Measurements from ENCODE around the gene RAB19. TPM values are rescaled to one million over a fixed set of nuclear protein-coding genes. Genes with fewer than 3 reads are reported as not detected.

RAB19 gene
- 10 to 100 TPM in 1 of 2 experiments, 1 to 10 TPM in 1; 7.5 to 10.4 TPM for total RNA-seq
- 2.0 TPM for polyA plus RNA-seq

GRCh38 chr7:140403878-140404564 is at the start of gene RAB19:
RAB19 (plus strand) TSS chr7:140404058; CDS start chr7:140407647, 3,589 bp downstream.
- CTCF ChIA-PET: no interaction called here
- H3K36me3 Mint-ChIP-seq: peaks cover 0 to 21% (median 6%) of the 10 kb centered on the region in 3 donors
- H3K27me3 ChIP-seq (ENCODE audit: insufficient read depth, low read length, poor library complexity, severe bottlenecking): no peaks in the 10 kb centered on the region
- H3K4me3 ChIP-seq (ENCODE audit: low read length): peak within 1 kb of the TSS; percentile 85
- DNase-seq: peak; percentile 26 to 72 (median 43)
- peaks cover 10% of the 10 kb centered on the region for H3K4me1 ChIP-seq (ENCODE audit: insufficient read depth, low read length)
- no peaks in the 10 kb centered on the region for H3K9me3 Mint-ChIP-seq
- peak within 1 kb of the TSS; percentile 64 for H3K27ac ChIP-seq (ENCODE audit: low read depth, low read length)
- H3K9me3 ChIP-seq (ENCODE audit: low read length): no peaks in the 10 kb centered on the region
- H3K4me3 Mint-ChIP-seq: peak within 1 kb of the TSS; percentile 93 to 98 (median 97)
- peak within 1 kb of the TSS; percentile 87 to 100 (median 96) for H3K27ac Mint-ChIP-seq
- no peaks in the 10 kb centered on the region for H3K27me3 Mint-ChIP-seq
- H3K36me3 ChIP-seq (ENCODE audit: insufficient read depth, low read length): no peaks in the 10 kb centered on the region
- POLR2A ChIA-PET: no interaction called here
- peaks cover 14 to 23% (median 22%) of the 10 kb centered on the region in 3 donors for H3K4me1 Mint-ChIP-seq

GRCh38 chr7:140358024-140358411 is 45.8 kb upstream of the RAB19 start:
- Mint-ChIP-seq H3K27ac (peak overlapping the region in 7 of 8 donors; percentile 51 to 97 (median 90)), H3K9me3 (no peaks in the 10 kb centered on the region), H3K27me3 (no peaks in the 10 kb centered on the region), H3K36me3 (peaks cover 0 to 35% (median 9%) of the 10 kb centered on the region in 3 donors), H3K4me3 (peak overlapping the region in 6 of 7 donors; percentile 82 to 89 (median 88)), H3K4me1 (peaks cover 20 to 28% (median 28%) of the 10 kb centered on the region in 3 donors)
- H3K36me3 ChIP-seq (ENCODE audit: insufficient read depth, low read length): peaks cover 3% of the 10 kb centered on the region
- ChIA-PET POLR2A (interaction anchor here (0.7 kb wide), 1 partner anchor 290 kb away, joined by 3 read pairs; no protein-coding TSS in a partner anchor), CTCF (no interaction called here)
- DNase-seq: no peak
- H3K27ac ChIP-seq (ENCODE audit: low read depth, low read length): no peak overlapping the region
- H3K4me3 ChIP-seq (ENCODE audit: low read length): no peak overlapping the region
- no peaks in the 10 kb centered on the region for H3K27me3 ChIP-seq (ENCODE audit: insufficient read depth, low read length, poor library complexity, severe bottlenecking)
- H3K9me3 ChIP-seq (ENCODE audit: low read length): no peaks in the 10 kb centered on the region
- peaks cover 9% of the 10 kb centered on the region for H3K4me1 ChIP-seq (ENCODE audit: insufficient read depth, low read length)

- peaks cover 0 to 32% (median 7%) of the 10 kb centered on the region in 3 donors for H3K36me3 Mint-ChIP-seq
- peak overlapping the region; percentile 42 for H3K27ac ChIP-seq (ENCODE audit: low read depth, low read length)
- no peaks in the 10 kb centered on the region for H3K27me3 Mint-ChIP-seq
- H3K27ac Mint-ChIP-seq: peak overlapping the region in 7 of 8 donors; percentile 51 to 97 (median 94)
- ChIA-PET CTCF (no interaction called here), POLR2A (interaction anchor here (0.7 kb wide), 1 partner anchor 290 kb away, joined by 3 read pairs; no protein-coding TSS in a partner anchor)
- peak in 3 of 5 donors; percentile 7 to 57 (median 7) for DNase-seq
- H3K4me1 ChIP-seq (ENCODE audit: insufficient read depth, low read length): peaks cover 9% of the 10 kb centered on the region
- H3K36me3 ChIP-seq (ENCODE audit: insufficient read depth, low read length): peaks cover 3% of the 10 kb centered on the region
- peaks cover 20 to 28% (median 28%) of the 10 kb centered on the region in 3 donors for H3K4me1 Mint-ChIP-seq
- H3K27me3 ChIP-seq (ENCODE audit: insufficient read depth, low read length, poor library complexity, severe bottlenecking): no peaks in the 10 kb centered on the region
- H3K9me3 Mint-ChIP-seq: no peaks in the 10 kb centered on the region
- H3K9me3 ChIP-seq (ENCODE audit: low read length): no peaks in the 10 kb centered on the region
- H3K4me3 Mint-ChIP-seq: peak overlapping the region; percentile 82 to 91 (median 89)
- H3K4me3 ChIP-seq (ENCODE audit: low read length): no peak overlapping the region
These were observed 45.3 kb upstream of the RAB19 start for GRCh38 chr7:140358412-140359051.

GRCh38 chr7:140360697-140361229 is 43.1 kb upstream of the RAB19 start:
- H3K4me3 Mint-ChIP-seq: no peak overlapping the region

GRCh38 chr7:140364819-140365218 is 39.0 kb upstream of the RAB19 start:
- Histone ChIP-seq H3K27ac (ENCODE audit: low read depth, low read length) (no peak overlapping the region), H3K4me1 (ENCODE audit: insufficient read depth, low read length) (no peaks in the 10 kb centered on the region), H3K4me3 (ENCODE audit: low read length) (no peak overlapping the region), H3K27me3 (ENCODE audit: insufficient read depth, low read length, poor library complexity, severe bottlenecking) (no peaks in the 10 kb centered on the region), H3K36me3 (ENCODE audit: insufficient read depth, low read length) (no peaks in the 10 kb centered on the region), H3K9me3 (ENCODE audit: low read length) (no peaks in the 10 kb centered on the region)
- Mint-ChIP-seq H3K4me3 (no peak overlapping the region), H3K36me3 (peaks cover 5 to 41% (median 14%) of the 10 kb centered on the region in 3 donors), H3K27ac (no peak overlapping the region), H3K4me1 (peaks cover 7 to 13% (median 10%) of the 10 kb centered on the region in 3 donors), H3K27me3 (no peaks in the 10 kb centered on the region), H3K9me3 (no peaks in the 10 kb centered on the region)
- ChIA-PET POLR2A (no interaction called here), CTCF (no interaction called here)
- DNase-seq: no peak

More at GRCh38 chr7:140360697-140361229, 43.1 kb upstream of the RAB19 start:
- DNase-seq: no peak
- Mint-ChIP-seq H3K27me3 (no peaks in the 10 kb centered on the region), H3K4me1 (peaks cover 20 to 28% (median 28%) of the 10 kb centered on the region in 3 donors), H3K27ac (peak overlapping the region; percentile 13 to 92 (median 58)), H3K36me3 (peaks cover 0 to 29% (median 5%) of the 10 kb centered on the region in 3 donors), H3K9me3 (no peaks in the 10 kb centered on the region)
- Histone ChIP-seq H3K4me3 (ENCODE audit: low read length) (no peak overlapping the region), H3K27me3 (ENCODE audit: insufficient read depth, low read length, poor library complexity, severe bottlenecking) (no peaks in the 10 kb centered on the region), H3K9me3 (ENCODE audit: low read length) (no peaks in the 10 kb centered on the region), H3K36me3 (ENCODE audit: insufficient read depth, low read length) (no peaks in the 10 kb centered on the region), H3K27ac (ENCODE audit: low read depth, low read length) (no peak overlapping the region), H3K4me1 (ENCODE audit: insufficient read depth, low read length) (peaks cover 9% of the 10 kb centered on the region)
- ChIA-PET CTCF (interaction anchor here (0.6 kb wide), 1 partner anchor 36 kb away, joined by 3 read pairs; no protein-coding TSS in a partner anchor), POLR2A (no interaction called here)

GRCh38 chr7:140367528-140367927 is 36.3 kb upstream of the RAB19 start:
- DNase-seq: no peak
- Mint-ChIP-seq H3K27ac (peak overlapping the region in 1 of 8 donors; percentile 77), H3K36me3 (peaks cover 5 to 48% (median 12%) of the 10 kb centered on the region in 3 donors), H3K9me3 (no peaks in the 10 kb centered on the region), H3K27me3 (no peaks in the 10 kb centered on the region), H3K4me1 (peaks cover 0 to 4% (median 2%) of the 10 kb centered on the region in 3 donors), H3K4me3 (no peak overlapping the region)
- H3K36me3 ChIP-seq (ENCODE audit: insufficient read depth, low read length): no peaks in the 10 kb centered on the region
- no peaks in the 10 kb centered on the region for H3K4me1 ChIP-seq (ENCODE audit: insufficient read depth, low read length)
- H3K9me3 ChIP-seq (ENCODE audit: low read length): no peaks in the 10 kb centered on the region
- ChIA-PET CTCF (no interaction called here), POLR2A (interaction anchor here (0.6 kb wide), 1 partner anchor 135 kb away, joined by 3 read pairs; no protein-coding TSS in a partner anchor)
- H3K4me3 ChIP-seq (ENCODE audit: low read length): no peak overlapping the region
- H3K27me3 ChIP-seq (ENCODE audit: insufficient read depth, low read length, poor library complexity, severe bottlenecking): no peaks in the 10 kb centered on the region
- H3K27ac ChIP-seq (ENCODE audit: low read depth, low read length): no peak overlapping the region

- no peaks in the 10 kb centered on the region for H3K4me1 ChIP-seq (ENCODE audit: insufficient read depth, low read length)
- H3K4me3 Mint-ChIP-seq: no peak overlapping the region
- peaks cover 0 to 4% (median 2%) of the 10 kb centered on the region in 3 donors for H3K4me1 Mint-ChIP-seq
- H3K9me3 ChIP-seq (ENCODE audit: low read length): no peaks in the 10 kb centered on the region
- ChIA-PET POLR2A (no interaction called here), CTCF (no interaction called here)
- no peak overlapping the region for H3K4me3 ChIP-seq (ENCODE audit: low read length)
- H3K27ac ChIP-seq (ENCODE audit: low read depth, low read length): no peak overlapping the region
- no peaks in the 10 kb centered on the region for H3K36me3 ChIP-seq (ENCODE audit: insufficient read depth, low read length)
- H3K27me3 Mint-ChIP-seq: no peaks in the 10 kb centered on the region
- peak overlapping the region in 1 of 8 donors; percentile 43 for H3K27ac Mint-ChIP-seq
- peaks cover 5 to 45% (median 13%) of the 10 kb centered on the region in 3 donors for H3K36me3 Mint-ChIP-seq
- no peak for DNase-seq
- H3K9me3 Mint-ChIP-seq: no peaks in the 10 kb centered on the region
- H3K27me3 ChIP-seq (ENCODE audit: insufficient read depth, low read length, poor library complexity, severe bottlenecking): no peaks in the 10 kb centered on the region
These were observed 34.6 kb upstream of the RAB19 start for GRCh38 chr7:140369294-140369693.
